BE2C (cell line): ENCODE results near the gene UBE4A.
"Not testable (repeated sequence)": the region's sequence is repeated elsewhere in the genome, so short reads cannot be mapped to it uniquely, and the experiment has no call there.

ENCODE experiments used
- DNase-seq: peaks from one replicate; pipeline ENCODE4 v3.0.0-alpha.2; 2020
- H3K27me3 ChIP-seq: fragments of 250-450 bp; sonication (Bioruptor Pico); 2 replicates; pipeline ENCODE4 v1.5.1; 2020; ENCODE audit warnings: mild to moderate bottlenecking
- H3K36me3 ChIP-seq: fragments of 250-450 bp; sonication (Bioruptor Pico); 2 replicates; pipeline ENCODE4 v1.5.1; 2020; ENCODE audit warnings: mild to moderate bottlenecking
- H3K4me1 ChIP-seq: fragments of 250-450 bp; sonication (Bioruptor Pico); 2 replicates; pipeline ENCODE4 v1.5.1; 2020
- H3K4me3 ChIP-seq: 2 replicates; pipeline ENCODE4 v1.5.1; 2011; ENCODE audit warnings: low read depth, low read length
- H3K9me3 ChIP-seq: fragments of 250-450 bp; sonication (Bioruptor Pico); 2 replicates; pipeline ENCODE4 v1.5.1; 2020
- CTCF ChIP-seq: IDR thresholded peaks from 2 replicates; pipeline ENCODE4 v1.5.1; 2012; ENCODE audit warnings: mild to moderate bottlenecking, low read depth, low read length

Gene UBE4A

GRCh38 chr11:118398791-118399559 lies 39.6 kb downstream of the UBE4A start:
- TF ChIP-seq CTCF, result no peak
- Histone ChIP-seq H3K36me3 (peaks cover 14% of the 10 kb centered on the region), H3K27me3 (no peaks in the 10 kb centered on the region), H3K4me3 (no peak overlapping the region), H3K4me1 (no peaks in the 10 kb centered on the region), H3K9me3 (no peaks in the 10 kb centered on the region)
- DNase-seq, result no peak

- Histone ChIP-seq H3K36me3 (peaks cover 17% of the 10 kb centered on the region), H3K4me3 (peak within 1 kb of the TSS; percentile 95), H3K4me1 (no peaks in the 10 kb centered on the region), H3K9me3 (no peaks in the 10 kb centered on the region), H3K27me3 (no peaks in the 10 kb centered on the region)
- peak; percentile 92 for DNase-seq
- peak; percentile 30; the same call in 1 of the 2 replicates for TF ChIP-seq CTCF
Observed at GRCh38 chr11:118401151-118401879, 41.9 kb downstream of the UBE4A start, which contains the start of gene ATP5MG. Gene ATP5MG, plus strand, starts transcription at chr11:118401606. Its CDS starts 60 bp downstream, at chr11:118401666.

- no peak for DNase-seq
- H3K27me3 ChIP-seq, result no peaks in the 10 kb centered on the region
- H3K4me1 ChIP-seq, result no peaks in the 10 kb centered on the region
- no peak for TF ChIP-seq CTCF
- no peaks in the 10 kb centered on the region for H3K9me3 ChIP-seq
- peak overlapping the region; percentile 95 for H3K4me3 ChIP-seq
- peaks cover 25% of the 10 kb centered on the region for H3K36me3 ChIP-seq
Observed at GRCh38 chr11:118401880-118402590, 42.6 kb downstream of the UBE4A start.

- peaks cover 30% of the 10 kb centered on the region for H3K36me3 ChIP-seq
- not testable (repeated sequence) for DNase-seq, H3K4me1 ChIP-seq, H3K27me3 ChIP-seq, H3K9me3 ChIP-seq
- H3K4me3 ChIP-seq, result peak overlapping the region; percentile 95
Observed at GRCh38 chr11:118402594-118402993, 43.2 kb downstream of the UBE4A start.

GRCh38 chr11:118406599-118407166 lies 47.3 kb downstream of the UBE4A start:
- no peak for TF ChIP-seq CTCF
- DNase-seq, result no peak
- no peaks in the 10 kb centered on the region for H3K27me3 ChIP-seq
- no peaks in the 10 kb centered on the region for H3K9me3 ChIP-seq
- H3K4me3 ChIP-seq, result no peak overlapping the region
- no peaks in the 10 kb centered on the region for H3K4me1 ChIP-seq
- peaks cover 51% of the 10 kb centered on the region for H3K36me3 ChIP-seq

- Histone ChIP-seq H3K9me3 (no peaks in the 10 kb centered on the region), H3K4me3 (no peak overlapping the region), H3K4me1 (peaks cover 6% of the 10 kb centered on the region), H3K27me3 (no peaks in the 10 kb centered on the region), H3K36me3 (peaks cover 43% of the 10 kb centered on the region)
- no peak for DNase-seq
- TF ChIP-seq CTCF, result no peak
Observed at GRCh38 chr11:118410055-118410745, 50.8 kb downstream of the UBE4A start.
